GM12873 (cell line): ENCODE measurements around the gene PAXIP1.

Source experiments
- TF ChIP-seq, protein P1 (sequence below): IDR thresholded peaks from 2 replicates; pipeline ENCODE4 v1.5.1; 2012; ENCODE audit warnings: low read depth, mild to moderate bottlenecking, moderate library complexity, low read length, control low read depth; ENCODE audit not compliant: insufficient read depth; ENCODE audit errors: missing control alignments

The PAXIP1 gene

DNA sequence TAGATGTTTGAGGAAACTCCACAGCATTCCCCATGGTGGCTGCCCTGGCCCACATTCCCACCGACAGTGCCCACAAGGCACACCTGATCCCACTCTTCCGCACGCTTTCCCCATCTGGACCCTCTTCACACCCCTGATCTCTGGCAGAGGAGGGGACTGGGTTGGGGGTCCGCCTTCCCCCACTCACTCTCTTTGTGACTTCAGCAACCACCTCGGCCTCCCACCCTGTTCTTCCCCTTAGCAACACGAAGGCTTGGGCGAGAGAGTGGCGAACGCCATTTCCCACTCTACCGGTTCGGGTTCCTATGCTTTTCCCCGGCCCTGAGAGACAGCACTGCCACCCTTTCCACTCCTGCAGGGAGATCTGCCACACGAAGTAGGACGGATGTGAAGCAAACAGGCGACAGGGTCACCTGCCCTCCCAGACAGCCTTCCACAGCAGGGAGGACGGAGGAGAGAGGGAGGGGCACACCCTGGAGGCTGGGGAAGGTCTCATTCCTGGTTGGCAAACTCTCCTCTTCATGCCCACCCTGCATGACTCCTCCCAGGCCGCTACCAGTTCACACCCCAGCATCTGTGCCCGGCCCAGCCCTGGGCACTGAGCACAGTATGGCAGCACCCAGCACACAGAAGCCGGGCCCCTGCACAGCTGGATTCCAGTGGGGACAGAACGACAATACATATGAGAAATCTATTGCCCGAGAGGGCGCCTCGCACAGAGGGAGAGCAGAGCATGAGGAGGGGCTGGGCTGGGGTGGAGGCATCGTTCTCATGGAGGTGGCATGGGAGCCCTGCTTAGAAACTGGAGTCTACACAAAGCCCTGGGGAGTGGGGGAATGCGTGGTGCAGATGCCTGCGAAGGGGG lies 93.5 kb downstream of the PAXIP1 start:
- TF ChIP-seq, protein P1, sequence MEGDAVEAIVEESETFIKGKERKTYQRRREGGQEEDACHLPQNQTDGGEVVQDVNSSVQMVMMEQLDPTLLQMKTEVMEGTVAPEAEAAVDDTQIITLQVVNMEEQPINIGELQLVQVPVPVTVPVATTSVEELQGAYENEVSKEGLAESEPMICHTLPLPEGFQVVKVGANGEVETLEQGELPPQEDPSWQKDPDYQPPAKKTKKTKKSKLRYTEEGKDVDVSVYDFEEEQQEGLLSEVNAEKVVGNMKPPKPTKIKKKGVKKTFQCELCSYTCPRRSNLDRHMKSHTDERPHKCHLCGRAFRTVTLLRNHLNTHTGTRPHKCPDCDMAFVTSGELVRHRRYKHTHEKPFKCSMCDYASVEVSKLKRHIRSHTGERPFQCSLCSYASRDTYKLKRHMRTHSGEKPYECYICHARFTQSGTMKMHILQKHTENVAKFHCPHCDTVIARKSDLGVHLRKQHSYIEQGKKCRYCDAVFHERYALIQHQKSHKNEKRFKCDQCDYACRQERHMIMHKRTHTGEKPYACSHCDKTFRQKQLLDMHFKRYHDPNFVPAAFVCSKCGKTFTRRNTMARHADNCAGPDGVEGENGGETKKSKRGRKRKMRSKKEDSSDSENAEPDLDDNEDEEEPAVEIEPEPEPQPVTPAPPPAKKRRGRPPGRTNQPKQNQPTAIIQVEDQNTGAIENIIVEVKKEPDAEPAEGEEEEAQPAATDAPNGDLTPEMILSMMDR = no peak

DNA sequence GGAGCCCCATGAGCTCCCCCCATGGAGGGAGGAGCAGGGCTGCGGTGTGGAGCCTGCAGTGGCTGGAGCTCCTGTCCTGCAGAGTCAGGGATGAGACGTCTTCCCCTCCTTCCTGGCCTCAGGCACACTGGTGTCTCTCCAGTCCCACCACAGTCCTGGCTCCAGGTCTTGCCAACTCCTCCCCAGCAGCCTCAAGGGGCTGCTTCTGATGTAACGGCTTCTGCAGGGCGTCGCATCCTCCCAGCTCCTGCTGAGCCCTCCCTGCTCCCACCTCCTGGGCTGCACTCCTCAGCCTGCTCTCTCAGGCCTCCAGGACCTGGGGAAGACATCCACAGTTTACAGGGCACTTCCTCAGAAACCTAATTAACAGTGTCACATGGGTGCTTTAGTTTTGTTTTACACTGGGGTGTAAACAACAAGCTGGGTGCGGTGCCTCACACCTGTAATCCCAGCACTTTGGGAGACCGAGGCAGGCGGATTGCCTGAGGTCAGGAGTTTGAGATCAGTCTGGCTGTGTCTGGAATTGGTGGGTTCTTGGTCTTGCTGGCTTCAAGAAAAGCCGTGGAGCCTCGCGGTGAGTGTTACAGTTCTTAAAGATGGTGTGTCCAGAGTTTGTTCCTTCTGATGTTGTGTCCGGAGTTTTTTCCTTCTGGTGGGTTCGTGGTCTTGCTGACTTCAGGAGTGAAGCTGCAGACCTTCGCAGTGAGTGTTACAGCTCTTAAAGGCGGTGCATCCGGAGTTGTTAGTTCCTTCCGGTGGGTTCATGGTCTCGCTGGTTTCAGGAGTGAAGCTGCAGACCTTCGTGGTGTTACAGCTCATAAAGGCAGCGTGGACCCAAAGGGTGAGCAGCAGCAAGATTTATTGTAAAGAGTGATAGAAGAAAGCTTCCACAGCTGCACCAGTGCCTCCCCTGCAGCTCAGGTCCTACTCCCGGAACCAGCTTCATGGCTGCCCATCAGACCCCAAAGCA lies 95.0 kb downstream of the PAXIP1 start:
- TF ChIP-seq, protein P1 = no peak

DNA sequence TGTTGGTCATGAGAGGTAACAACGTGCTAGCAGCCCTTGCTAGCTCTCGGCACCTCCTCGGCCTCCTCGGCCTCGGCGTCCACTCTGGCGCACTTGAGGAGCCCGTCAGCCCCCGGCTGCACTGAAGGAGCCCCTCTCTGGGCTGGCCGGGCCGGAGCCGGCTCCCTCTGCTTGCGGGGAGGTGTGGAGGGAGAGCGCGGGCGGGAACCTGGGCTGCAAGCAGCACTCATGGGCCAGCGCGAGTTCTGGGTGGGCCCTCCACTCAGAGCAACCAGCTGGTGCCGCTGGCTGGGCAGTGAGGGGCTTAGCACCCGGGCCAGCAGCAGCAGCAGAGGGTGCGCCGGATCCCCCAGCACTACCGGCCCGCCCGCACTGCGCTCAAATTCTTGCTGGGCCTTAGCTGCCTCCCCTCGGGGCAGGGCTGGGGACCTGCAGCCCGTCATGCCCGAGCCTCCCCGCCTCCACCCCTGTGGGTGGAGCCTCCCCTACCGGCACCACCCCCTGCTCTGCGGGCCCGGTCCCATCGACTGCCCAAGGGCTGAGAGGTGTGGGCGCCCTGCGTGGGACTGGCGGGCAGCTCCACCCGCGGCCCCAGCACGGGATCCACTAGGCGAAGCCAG lies 96.1 kb downstream of the PAXIP1 start:
- TF ChIP-seq, protein P1 = no peak

DNA sequence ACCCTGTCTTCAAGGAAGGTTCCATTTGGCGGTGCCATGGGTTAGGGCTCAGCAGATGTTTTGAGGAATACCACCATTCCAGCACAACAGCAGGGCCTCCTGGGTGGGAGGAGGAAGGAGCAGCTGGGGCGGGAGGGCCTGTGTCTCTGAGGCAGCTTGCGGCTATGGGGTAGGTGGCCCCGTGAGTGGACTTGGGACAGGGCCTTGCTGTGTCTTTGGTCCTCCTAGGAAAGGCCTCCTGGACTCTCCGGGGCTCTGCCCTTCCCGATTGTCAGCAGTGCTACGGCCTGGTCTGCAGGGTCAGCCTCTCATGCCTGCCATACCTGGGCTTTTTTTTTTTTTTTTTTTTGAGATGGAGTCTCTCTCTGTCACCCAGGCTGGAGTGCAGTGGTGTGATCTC lies 96.7 kb downstream of the PAXIP1 start:
- TF ChIP-seq, protein P1 = no peak

DNA sequence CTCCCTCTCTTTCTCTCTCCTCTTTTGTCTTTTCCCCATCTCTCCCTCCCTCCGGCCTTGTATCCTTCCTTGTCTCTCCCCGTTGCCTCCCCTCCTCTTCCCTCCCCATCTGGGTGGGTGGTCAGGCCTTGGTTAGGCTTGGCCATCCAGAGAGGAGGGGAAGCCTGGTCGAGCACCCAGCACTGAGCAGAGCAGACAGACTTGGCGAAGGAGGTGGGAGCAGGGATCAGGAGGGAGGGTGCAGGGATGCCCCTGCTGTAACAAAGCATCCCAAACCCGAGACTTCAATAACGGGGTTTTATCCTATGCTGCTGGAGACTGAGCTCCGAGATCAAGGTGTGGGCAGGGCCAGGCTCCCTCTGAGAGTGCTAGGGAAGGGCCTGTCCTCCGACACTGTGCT lies 97.3 kb downstream of the PAXIP1 start:
- TF ChIP-seq, protein P1 = no peak

DNA sequence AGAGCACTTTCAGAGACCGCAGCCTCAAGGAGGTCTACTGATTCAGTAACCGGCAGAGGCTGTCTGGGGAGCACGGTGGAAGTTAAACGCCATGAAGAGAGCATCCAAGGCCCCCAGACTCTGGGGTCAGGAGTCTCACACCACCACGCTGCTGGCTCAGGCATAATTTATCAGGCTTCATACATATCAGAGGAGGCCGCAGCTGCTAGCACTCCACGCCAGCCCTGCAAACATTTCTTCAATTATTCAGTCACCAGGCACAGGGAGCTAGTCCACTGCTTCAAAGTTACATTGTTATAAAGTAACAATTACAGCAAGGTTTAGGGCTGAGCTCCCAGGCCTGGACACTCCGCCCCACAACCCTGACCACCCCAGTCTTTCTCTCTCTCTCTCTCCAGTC lies 97.8 kb downstream of the PAXIP1 start:
- TF ChIP-seq, protein P1 = no peak

DNA sequence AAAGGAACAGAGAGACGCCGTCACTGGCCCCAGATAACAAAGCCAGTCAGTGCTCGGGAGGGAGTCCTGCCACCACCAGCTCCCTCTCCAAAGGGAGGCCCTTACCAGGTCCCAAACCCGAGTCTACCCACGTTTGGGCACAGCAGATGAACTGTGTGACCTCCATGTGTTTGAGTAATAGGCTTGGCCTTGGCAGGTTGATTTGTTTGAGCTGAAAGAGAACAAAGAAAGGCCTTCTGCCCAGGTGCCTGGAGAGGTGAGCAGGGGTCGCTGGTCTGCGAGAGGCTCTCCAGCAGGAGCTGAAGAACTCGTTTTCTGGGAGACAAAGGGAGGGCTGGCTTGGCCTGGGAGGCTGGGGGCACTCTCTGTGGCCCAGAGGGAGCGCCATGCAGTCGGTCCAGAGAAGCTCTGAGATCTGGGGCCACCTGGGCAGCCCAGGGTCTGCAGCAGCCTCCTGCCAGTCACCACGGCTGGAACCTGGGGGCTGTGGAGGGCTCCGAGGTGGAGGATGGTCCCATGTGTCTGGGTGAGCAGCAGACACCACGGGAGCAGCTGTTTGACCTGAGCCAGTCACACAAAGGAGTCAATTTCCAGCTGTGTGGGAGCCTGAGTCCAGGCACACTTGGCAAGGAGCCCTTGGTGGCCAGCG lies 99.7 kb downstream of the PAXIP1 start:
- TF ChIP-seq, protein P1 = no peak
